Mesothelial cell of epicardium (in vitro differentiated cells): ENCODE measurements around the gene NRM. TPM values are rescaled to one million over a fixed set of nuclear protein-coding genes. Genes with fewer than 3 reads are reported as not detected.

Experiments used
- DNase-seq, 2 experiments: peaks; one replicate each; pipeline ENCODE4 v3.0.0; 2021; ENCODE audit warnings: low spot score in 2 of 2; ENCODE audit not compliant: unreplicated experiment in 2 of 2
- H3K27ac Mint-ChIP-seq: 2 replicates; pipeline ENCODE4 v1.8.0; 2021; ENCODE audit warnings: mixed read lengths
- H3K27me3 Mint-ChIP-seq: 2 replicates; pipeline ENCODE4 v1.8.0; 2021; ENCODE audit warnings: low read depth, mixed read lengths
- H3K36me3 Mint-ChIP-seq: 2 replicates; pipeline ENCODE4 v1.8.0; 2021; ENCODE audit warnings: mixed read lengths
- H3K4me1 Mint-ChIP-seq: 2 replicates; pipeline ENCODE4 v1.8.0; 2021; ENCODE audit warnings: mixed read lengths
- H3K4me3 Mint-ChIP-seq: 2 replicates; pipeline ENCODE4 v1.8.0; 2021; ENCODE audit warnings: mild to moderate bottlenecking, moderate library complexity, mixed read lengths
- H3K9me3 Mint-ChIP-seq: 2 replicates; pipeline ENCODE4 v1.8.0; 2021; ENCODE audit warnings: mixed read lengths
- total RNA-seq: library from RNA; stranded (reverse); gene quantifications from 3 replicates; pipeline ENCODE4 v1.2.1, GENCODE V29; 2021
- TF ChIP-seq, protein P1 (sequence below): fragments of 200-600 bp; sonication (generic); IDR thresholded peaks from one replicate; pipeline ENCODE4 v1.5.0; 2021; ENCODE audit warnings: antibody characterized with exemption; ENCODE audit not compliant: unreplicated experiment

Gene NRM
- total RNA-seq, 1 donor from 2014 or later = 36.1 TPM

GRCh38 chr6:30686908-30687658 is 3.7 kb downstream of the NRM start:
- Mint-ChIP-seq H3K9me3 (no peaks in the 10 kb centered on the region), H3K27ac (peak overlapping the region; percentile 92), H3K4me1 (peaks cover 76% of the 10 kb centered on the region), H3K36me3 (no peaks in the 10 kb centered on the region), H3K4me3 (peak overlapping the region; percentile 81), H3K27me3 (no peaks in the 10 kb centered on the region)
- DNase-seq = peak; percentile 72 to 82
- TF ChIP-seq, protein P1, sequence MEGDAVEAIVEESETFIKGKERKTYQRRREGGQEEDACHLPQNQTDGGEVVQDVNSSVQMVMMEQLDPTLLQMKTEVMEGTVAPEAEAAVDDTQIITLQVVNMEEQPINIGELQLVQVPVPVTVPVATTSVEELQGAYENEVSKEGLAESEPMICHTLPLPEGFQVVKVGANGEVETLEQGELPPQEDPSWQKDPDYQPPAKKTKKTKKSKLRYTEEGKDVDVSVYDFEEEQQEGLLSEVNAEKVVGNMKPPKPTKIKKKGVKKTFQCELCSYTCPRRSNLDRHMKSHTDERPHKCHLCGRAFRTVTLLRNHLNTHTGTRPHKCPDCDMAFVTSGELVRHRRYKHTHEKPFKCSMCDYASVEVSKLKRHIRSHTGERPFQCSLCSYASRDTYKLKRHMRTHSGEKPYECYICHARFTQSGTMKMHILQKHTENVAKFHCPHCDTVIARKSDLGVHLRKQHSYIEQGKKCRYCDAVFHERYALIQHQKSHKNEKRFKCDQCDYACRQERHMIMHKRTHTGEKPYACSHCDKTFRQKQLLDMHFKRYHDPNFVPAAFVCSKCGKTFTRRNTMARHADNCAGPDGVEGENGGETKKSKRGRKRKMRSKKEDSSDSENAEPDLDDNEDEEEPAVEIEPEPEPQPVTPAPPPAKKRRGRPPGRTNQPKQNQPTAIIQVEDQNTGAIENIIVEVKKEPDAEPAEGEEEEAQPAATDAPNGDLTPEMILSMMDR = no peak

DNA sequence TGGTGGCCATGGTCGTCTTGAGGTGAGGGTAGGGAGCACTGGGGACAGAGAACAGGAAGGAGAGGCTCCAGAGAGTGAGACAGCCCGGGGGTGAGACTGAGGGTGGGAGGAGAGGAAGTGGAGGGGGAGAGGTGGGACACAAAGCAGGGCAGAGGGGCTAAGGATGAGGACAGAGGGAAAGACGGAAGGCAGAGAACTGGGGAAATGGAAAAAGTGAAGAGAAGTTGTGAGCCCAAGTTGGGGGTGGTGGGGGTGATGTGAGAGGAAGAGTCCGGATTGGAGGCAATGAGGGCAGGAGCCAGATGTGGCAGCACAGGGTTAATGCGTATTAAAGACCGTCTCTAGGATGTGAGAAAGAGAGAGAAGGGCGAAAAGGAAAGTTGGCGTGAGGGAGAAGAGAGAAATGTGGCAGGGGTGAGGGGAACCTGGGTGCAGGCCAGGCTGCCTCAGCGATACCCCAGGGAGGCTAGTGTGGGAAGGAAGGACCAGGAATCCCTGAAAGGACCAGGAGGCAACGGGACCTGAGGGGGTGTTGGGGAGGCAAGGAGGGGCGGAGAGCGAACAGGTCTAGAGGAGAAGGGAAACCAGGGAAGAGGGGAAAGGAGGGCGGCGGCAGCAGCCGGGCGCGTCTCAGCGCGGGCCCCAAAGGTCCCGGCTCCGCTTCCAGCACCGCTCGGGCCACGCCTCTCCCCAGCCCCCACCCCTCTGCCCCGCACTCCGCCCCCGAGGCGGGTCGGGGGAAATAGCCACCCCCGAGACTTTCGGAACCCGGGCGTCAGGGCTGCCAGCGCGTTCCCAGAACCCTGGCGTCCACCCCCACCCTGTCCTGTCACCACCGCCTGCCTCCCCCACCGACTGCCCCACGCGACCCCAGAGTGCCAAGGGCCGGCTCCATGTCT is 4.5 kb downstream of the NRM start, which contains the start of gene PPP1R18:
TSS of gene PPP1R18 (minus strand) at position 637 of the 899 bp plus-strand sequence. CDS start at position 10, 627 bp downstream.
- no peak for DNase-seq
- TF ChIP-seq, protein P1 = no peak
- peak within 1 kb of the TSS; percentile 81 for H3K4me3 Mint-ChIP-seq
- peaks cover 76% of the 10 kb centered on the region for H3K4me1 Mint-ChIP-seq
- no peaks in the 10 kb centered on the region for H3K27me3 Mint-ChIP-seq
- H3K36me3 Mint-ChIP-seq = no peaks in the 10 kb centered on the region
- H3K9me3 Mint-ChIP-seq = no peaks in the 10 kb centered on the region
- H3K27ac Mint-ChIP-seq = peak within 1 kb of the TSS; percentile 92

GRCh38 chr6:30685157-30686008 is 5.4 kb downstream of the NRM start:
- peak overlapping the region; percentile 81 for H3K4me3 Mint-ChIP-seq
- no peaks in the 10 kb centered on the region for H3K9me3 Mint-ChIP-seq
- H3K27me3 Mint-ChIP-seq = no peaks in the 10 kb centered on the region
- no peak for DNase-seq
- peak overlapping the region; percentile 82 for H3K27ac Mint-ChIP-seq
- H3K4me1 Mint-ChIP-seq = peaks cover 73% of the 10 kb centered on the region
- H3K36me3 Mint-ChIP-seq = no peaks in the 10 kb centered on the region
- TF ChIP-seq, protein P1 = no peak

- no peaks in the 10 kb centered on the region for H3K36me3 Mint-ChIP-seq
- H3K4me1 Mint-ChIP-seq = peaks cover 71% of the 10 kb centered on the region
- H3K27me3 Mint-ChIP-seq = no peaks in the 10 kb centered on the region
- DNase-seq = no peak
- peak overlapping the region; percentile 82 for H3K27ac Mint-ChIP-seq
- H3K9me3 Mint-ChIP-seq = no peaks in the 10 kb centered on the region
- peak overlapping the region; percentile 81 for H3K4me3 Mint-ChIP-seq
- TF ChIP-seq, protein P1 = no peak
These were observed 6.2 kb downstream of the NRM start for GRCh38 chr6:30684386-30685156.
